SK-N-SH treated with all-trans-retinoic acid at 6 μM for 48 hours (cell line): ENCODE measurements around the gene TMEM39B.

ENCODE experiments used
- ATAC-seq: fragments of 200-7000 bp; cut with Tn5 transposase; 3 replicates; pipeline ENCODE4 v1.9.1; 2020; ENCODE audit warnings: mild to moderate bottlenecking, moderate library complexity
- BACH2 ChIP-seq: fragments of 250-450 bp; sonication (Bioruptor Pico); IDR thresholded peaks from 2 replicates; pipeline ENCODE4 v1.9.0; 2021; ENCODE audit warnings: mild to moderate bottlenecking, borderline replicate concordance
- ESRRG ChIP-seq: fragments of 250-450 bp; sonication (Bioruptor Pico); IDR thresholded peaks from 2 replicates; pipeline ENCODE4 v1.6.1; 2021; ENCODE audit warnings: mild to moderate bottlenecking
- GLIS3 ChIP-seq: fragments of 250-450 bp; sonication (Bioruptor Pico); IDR thresholded peaks from 2 replicates; pipeline ENCODE4 v1.5.0; 2020; ENCODE audit warnings: mild to moderate bottlenecking, moderate library complexity
- ISL1 ChIP-seq: fragments of 250-450 bp; sonication (Bioruptor Pico); IDR thresholded peaks from 2 replicates; pipeline ENCODE4 v2.1.2; 2022; ENCODE audit warnings: mild to moderate bottlenecking, moderate library complexity
- OSR1 ChIP-seq: fragments of 250-450 bp; sonication (Bioruptor Pico); IDR thresholded peaks from 2 replicates; pipeline ENCODE4 v1.8.0; 2022; ENCODE audit warnings: moderate library complexity, mild to moderate bottlenecking, inconsistent platforms
- PATZ1 ChIP-seq: fragments of 250-450 bp; sonication (Bioruptor Pico); IDR thresholded peaks from 2 replicates; pipeline ENCODE4 v1.8.0; 2020; ENCODE audit warnings: mild to moderate bottlenecking, moderate library complexity, borderline replicate concordance
- POU6F1 ChIP-seq: fragments of 250-450 bp; sonication (Bioruptor Pico); IDR thresholded peaks from 2 replicates; pipeline ENCODE4 v1.8.0; 2021; ENCODE audit warnings: low read depth, mild to moderate bottlenecking, moderate library complexity, borderline replicate concordance
- PPARA ChIP-seq: fragments of 250-450 bp; sonication (Bioruptor Pico); IDR thresholded peaks from 2 replicates; pipeline ENCODE4 v1.5.0; 2020; ENCODE audit warnings: mild to moderate bottlenecking, borderline replicate concordance
- RARB ChIP-seq: fragments of 250-450 bp; sonication (Bioruptor Pico); IDR thresholded peaks from 2 replicates; pipeline ENCODE4 v1.8.0; 2021; ENCODE audit warnings: mild to moderate bottlenecking, moderate library complexity
- SNAI2 ChIP-seq: fragments of 250-450 bp; sonication (Bioruptor Pico); IDR thresholded peaks from 2 replicates; pipeline ENCODE4 v1.5.0; 2020; ENCODE audit warnings: mild to moderate bottlenecking, moderate library complexity
- TCF4 ChIP-seq: fragments of 250-450 bp; sonication (Bioruptor Pico); IDR thresholded peaks from 2 replicates; pipeline ENCODE4 v1.8.0; 2021; ENCODE audit warnings: mild to moderate bottlenecking, moderate library complexity, borderline replicate concordance
- TOX ChIP-seq: fragments of 250-450 bp; sonication (Bioruptor Pico); IDR thresholded peaks from 2 replicates; pipeline ENCODE4 v1.8.0; 2021; ENCODE audit warnings: mild to moderate bottlenecking, moderate library complexity, borderline replicate concordance
- TSHZ2 ChIP-seq: fragments of 250-450 bp; sonication (Bioruptor Pico); IDR thresholded peaks from 2 replicates; pipeline ENCODE4 v1.5.0; 2020; ENCODE audit warnings: mild to moderate bottlenecking, moderate library complexity
- ZC3H10 ChIP-seq: fragments of 250-450 bp; sonication (Bioruptor Pico); IDR thresholded peaks from 2 replicates; pipeline ENCODE4 v1.5.1; 2021; ENCODE audit warnings: mild to moderate bottlenecking, moderate library complexity
- ZFP3 ChIP-seq: fragments of 250-450 bp; sonication (Bioruptor Pico); IDR thresholded peaks from 2 replicates; pipeline ENCODE4 v1.5.0; 2020; ENCODE audit warnings: mild to moderate bottlenecking, moderate library complexity
- ZFP30 ChIP-seq: fragments of 450-650 bp; formaldehyde crosslinking; IDR thresholded peaks from 2 replicates; pipeline ENCODE4 v1.5.0; 2022; ENCODE audit warnings: mild to moderate bottlenecking, moderate library complexity
- ZNF565 ChIP-seq: fragments of 450-650 bp; formaldehyde crosslinking; conservative IDR thresholded peaks from 2 replicates; pipeline ENCODE4 v1.5.0; 2020; ENCODE audit warnings: low read depth, mild to moderate bottlenecking, moderate library complexity
- ZNF70 ChIP-seq: fragments of 450-650 bp; formaldehyde crosslinking; IDR thresholded peaks from 2 replicates; pipeline ENCODE4 v1.5.0; 2020; ENCODE audit warnings: mild to moderate bottlenecking, moderate library complexity
- TF ChIP-seq, protein P1 (sequence below): fragments of 250-450 bp; sonication (Bioruptor Pico); IDR thresholded peaks from 2 replicates; pipeline ENCODE4 v1.5.1; 2021; ENCODE audit warnings: mild to moderate bottlenecking, moderate library complexity

The TMEM39B gene

GRCh38 chr1:32100807-32101708, 28.3 kb downstream of the TMEM39B start (continued):
- TF ChIP-seq ZNF565 (CRISPR knock-in tag) (no peak), TCF4 (CRISPR knock-in tag) (no peak), PPARA (CRISPR knock-in tag) (no peak), TSHZ2 (CRISPR knock-in tag) (no peak), ZC3H10 (no peak), OSR1 (CRISPR knock-in tag) (no peak)

DNA sequence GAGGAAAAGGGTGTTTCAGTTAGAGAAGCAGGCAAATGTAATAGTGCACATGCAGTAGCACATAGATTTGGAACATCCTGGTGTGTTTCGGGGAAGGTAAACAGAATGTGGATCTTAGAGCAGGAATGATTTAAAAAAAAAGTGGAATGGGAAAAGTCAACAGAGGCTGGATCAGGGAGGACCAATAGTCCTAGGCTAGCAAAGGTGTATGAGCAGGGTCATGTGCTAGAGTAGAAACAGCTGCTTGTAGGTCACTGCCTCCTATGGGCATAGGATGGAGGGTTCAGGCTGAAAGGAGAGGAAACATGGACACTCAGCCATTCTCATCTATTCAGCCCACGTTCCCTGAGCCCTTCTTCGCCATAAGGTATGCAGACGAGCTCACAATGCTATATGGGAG, 31.4 kb downstream of the TMEM39B start:
- ATAC-seq: no peak
- no peak for TF ChIP-seq PPARA (CRISPR knock-in tag)
- no peak for TF ChIP-seq TOX (CRISPR knock-in tag)
- TF ChIP-seq, protein P1, sequence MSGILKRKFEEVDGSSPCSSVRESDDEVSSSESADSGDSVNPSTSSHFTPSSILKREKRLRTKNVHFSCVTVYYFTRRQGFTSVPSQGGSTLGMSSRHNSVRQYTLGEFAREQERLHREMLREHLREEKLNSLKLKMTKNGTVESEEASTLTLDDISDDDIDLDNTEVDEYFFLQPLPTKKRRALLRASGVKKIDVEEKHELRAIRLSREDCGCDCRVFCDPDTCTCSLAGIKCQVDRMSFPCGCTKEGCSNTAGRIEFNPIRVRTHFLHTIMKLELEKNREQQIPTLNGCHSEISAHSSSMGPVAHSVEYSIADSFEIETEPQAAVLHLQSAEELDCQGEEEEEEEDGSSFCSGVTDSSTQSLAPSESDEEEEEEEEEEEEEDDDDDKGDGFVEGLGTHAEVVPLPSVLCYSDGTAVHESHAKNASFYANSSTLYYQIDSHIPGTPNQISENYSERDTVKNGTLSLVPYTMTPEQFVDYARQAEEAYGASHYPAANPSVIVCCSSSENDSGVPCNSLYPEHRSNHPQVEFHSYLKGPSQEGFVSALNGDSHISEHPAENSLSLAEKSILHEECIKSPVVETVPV (CRISPR knock-in tag): no peak
- TF ChIP-seq ISL1 (CRISPR knock-in tag): no peak
- TF ChIP-seq TSHZ2 (CRISPR knock-in tag): no peak
- no peak for TF ChIP-seq ESRRG (CRISPR knock-in tag)
- no peak for TF ChIP-seq RARB
- TF ChIP-seq PATZ1 (CRISPR knock-in tag): no peak

DNA sequence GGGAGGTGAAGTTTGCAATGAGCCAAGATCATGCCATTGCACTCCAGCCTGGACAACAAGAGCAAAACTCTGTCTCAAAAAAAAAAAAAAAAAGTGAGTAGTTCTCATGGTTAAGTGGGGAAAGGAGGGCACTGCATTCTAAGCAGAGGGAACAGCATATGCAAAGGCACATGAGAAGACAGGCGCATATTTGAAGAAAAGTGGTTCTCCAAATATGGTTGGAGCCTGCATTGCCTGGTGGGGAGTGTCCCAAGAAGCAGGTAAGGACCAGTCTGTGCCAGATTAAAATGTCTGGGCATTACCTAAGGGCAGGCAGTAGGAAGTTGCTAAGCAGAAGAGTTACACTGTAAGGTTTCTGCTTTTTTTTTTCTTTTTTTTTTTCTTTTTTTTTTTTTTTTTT, 32.6 kb downstream of the TMEM39B start:
- TF ChIP-seq ESRRG (CRISPR knock-in tag) (no peak), PPARA (CRISPR knock-in tag) (no peak), RARB (no peak), TCF4 (CRISPR knock-in tag) (no peak), OSR1 (CRISPR knock-in tag) (no peak), GLIS3 (CRISPR knock-in tag) (no peak), SNAI2 (CRISPR knock-in tag) (no peak), ZFP3 (no peak), ZNF70 (CRISPR knock-in tag) (no peak)
- ATAC-seq: no peak

- ATAC-seq: no peak
- TF ChIP-seq ESRRG (CRISPR knock-in tag) (no peak), ZFP3 (no peak), ZFP30 (CRISPR knock-in tag) (no peak), POU6F1 (no peak), ZC3H10 (no peak), PPARA (CRISPR knock-in tag) (no peak), PATZ1 (CRISPR knock-in tag) (no peak), GLIS3 (CRISPR knock-in tag) (no peak), BACH2 (CRISPR knock-in tag) (no peak)
- TF ChIP-seq, protein P1 (CRISPR knock-in tag): no peak
These were observed 34.0 kb downstream of the TMEM39B start for GRCh38 chr1:32106663-32107275.
